Stimulated activated CD8-positive, alpha-beta memory T cell treated with anti-CD3 and anti-CD28 coated beads, Interleukin-4, amount 100 ng/mL, for 4 hours (primary cell): ENCODE data around the gene MTLN.
A peak's percentile ranks its signal among the peaks of the same experiment; 100 is the strongest.
"Not testable (repeated sequence)": the region's sequence is repeated elsewhere in the genome, so short reads cannot be mapped to it uniquely, and the experiment has no call there.

Experiments used
- DNase-seq, 2 donors: peaks; one replicate each; pipeline ENCODE4 v3.0.0-alpha.2; 2020; ENCODE audit warnings: low read depth in 2 of 2, low spot score in 1 of 2

The MTLN gene, protein sequence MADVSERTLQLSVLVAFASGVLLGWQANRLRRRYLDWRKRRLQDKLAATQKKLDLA

DNA sequence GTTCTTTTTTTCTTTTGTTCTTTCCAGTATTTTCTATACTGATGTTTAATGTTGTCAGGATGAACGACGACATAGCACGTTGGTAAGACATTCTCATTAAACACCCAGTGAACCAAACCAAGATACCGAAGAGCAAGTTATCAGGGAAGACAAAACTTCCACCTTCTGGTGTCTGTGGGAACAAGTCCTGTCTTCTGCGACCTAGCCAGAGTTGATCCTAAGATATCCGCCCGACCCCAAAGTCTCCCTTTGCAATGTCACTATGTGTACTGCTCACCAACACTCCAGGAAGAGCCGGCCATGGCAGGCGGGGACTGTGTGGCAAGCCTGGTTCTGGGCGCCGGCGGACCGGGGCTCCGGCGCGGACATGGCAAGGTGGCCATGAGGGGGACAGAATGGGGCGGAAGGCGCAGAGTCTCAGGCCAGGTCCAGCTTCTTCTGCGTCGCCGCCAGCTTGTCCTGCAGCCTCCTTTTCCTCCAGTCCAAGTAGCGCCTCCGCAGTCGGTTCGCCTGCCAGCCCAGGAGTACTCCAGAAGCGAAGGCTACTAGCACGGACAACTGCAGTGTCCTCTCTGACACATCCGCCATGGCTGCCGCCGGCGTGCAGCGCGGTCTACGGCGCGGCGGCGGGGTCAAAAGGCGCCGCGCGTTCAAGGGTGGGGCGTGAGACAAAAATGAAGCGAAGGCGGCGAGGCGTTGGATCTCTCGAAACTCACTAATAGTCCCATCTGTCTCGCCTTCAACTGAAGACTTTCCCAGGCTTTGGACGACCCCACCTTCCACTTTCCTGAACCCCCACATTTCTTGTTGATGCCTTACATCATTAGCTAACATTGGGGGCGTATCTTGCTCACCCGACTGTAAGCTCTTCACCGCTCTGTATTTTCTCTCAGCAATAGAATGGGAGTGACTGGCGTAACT, at the start of gene MTLN:
Gene MTLN, minus strand, starts transcription at position 610 of the 921 bp plus-strand sequence. Its CDS starts 22 bp downstream, at position 588.
- DNase-seq = peak; percentile 3 to 36

DNA sequence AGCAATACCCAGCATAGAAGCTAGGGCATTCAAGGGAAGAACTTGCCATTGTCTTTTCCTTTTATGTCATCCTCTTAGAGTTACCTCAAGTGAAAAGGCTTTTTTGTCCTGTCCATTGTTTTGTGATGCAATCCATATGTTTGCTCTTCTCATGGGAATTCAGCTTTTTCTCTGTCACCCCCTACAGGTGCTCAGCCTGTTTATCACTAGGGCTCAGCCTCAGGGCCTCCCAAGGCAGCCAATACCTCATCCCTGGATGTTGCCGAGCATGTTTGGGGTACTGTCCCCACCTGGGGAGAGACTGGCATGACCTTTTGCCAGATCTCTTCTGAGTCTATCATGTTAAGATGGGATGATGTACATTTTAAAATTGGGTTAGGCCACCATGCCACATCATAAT, 49.6 kb upstream of the MTLN start:
- not testable (repeated sequence) for DNase-seq

DNA sequence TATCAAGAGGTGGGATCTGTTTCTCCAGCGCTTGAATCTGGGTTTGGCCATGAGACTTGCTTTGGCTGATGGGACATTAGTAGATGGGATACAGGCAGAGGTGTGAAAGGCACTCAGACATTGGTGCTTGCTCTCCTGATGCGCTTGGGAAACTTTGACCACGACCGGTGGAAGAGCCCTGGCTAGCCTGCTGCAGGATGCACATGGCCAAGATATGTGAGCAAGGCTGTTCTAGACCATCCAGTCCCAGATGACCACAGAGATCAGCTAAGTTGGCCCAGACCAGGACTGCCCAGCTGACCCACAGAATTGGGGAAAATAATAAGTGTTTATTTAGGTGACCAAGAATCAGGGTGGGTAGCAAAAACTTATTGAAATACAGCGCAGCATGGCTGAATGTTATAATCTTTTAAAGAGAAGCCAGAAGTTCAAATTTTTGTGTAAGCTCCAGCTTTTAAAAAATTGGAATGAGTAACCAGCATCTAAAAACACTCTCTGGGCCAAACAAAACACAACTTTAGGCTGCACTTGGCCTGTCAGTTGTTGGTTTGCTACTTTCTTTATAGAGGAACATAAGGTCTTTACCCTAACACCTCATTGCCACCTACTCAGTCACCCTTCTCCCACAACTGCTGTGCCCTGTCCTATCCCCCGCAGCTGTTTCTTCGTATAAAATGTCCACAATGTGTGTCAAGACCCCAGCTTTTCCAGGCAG, 35.9 kb upstream of the MTLN start:
- DNase-seq = not testable (repeated sequence)

DNA sequence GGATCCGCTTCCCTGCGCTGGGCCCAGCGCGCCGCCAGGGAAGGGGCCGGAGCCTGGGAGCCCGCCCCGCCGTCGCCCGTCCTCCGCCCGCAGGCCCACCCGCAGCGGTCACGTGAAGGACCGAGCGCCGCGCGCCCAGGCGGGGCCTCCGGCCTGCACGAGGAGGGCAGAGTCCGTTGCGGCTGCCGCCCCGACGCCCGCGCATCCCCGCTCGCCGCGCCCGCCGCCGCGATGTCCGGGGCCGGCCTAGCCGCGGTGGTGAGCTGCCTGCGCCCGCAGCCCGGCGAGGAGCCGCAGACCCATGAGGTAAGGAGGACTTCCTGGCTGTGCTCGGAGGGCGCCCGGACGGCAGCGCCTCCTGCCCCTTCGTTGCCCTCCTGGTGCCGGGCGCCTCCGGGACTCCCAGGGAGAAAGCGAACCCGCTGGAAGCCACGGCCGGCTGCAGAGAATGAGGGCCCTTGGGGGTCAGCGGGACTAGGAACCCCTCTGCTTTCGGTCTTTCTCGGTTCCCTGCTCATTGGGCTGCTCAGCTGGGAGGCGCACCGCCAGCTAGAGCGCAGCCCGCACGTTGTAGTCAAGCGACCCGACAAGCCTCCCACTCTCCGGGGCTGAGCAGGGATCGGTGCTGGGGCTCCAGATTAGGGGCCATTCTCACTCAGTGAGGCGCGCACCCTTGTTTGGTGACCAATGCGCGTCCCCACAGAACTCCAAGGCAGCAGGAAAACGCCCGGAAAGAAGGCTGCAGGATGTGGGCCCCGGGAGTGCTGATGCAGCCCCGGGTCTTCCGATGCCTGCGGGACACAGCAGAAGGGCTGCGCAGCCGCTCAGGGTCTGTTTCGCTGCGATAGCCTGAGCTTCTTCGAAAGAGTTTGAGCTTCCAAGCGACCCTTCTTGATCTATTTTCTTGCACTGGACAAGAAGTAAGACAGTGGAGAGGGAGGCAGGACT, 33.4 kb upstream of the MTLN start:
- DNase-seq = not testable (repeated sequence)

DNA sequence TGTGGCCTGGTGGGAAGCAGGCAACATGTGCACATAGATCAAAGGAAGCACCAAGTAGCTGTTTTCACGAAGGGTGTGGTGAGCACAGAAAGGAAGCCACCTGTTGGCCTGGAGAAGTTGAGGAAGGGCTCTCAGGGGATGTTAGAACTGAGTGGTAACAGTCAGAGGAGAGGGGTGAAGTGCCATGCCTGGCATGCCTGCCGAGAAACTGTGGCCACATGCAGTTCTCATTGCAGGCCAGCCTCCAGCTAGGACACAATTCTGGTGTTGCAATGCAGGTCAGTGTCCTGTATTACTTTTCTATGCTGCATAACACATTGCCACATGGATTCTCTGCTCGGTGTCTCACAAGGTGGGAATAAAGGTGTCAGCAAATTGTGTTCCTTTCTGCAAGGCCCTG, 30.9 kb upstream of the MTLN start:
- DNase-seq = not testable (repeated sequence)

DNA sequence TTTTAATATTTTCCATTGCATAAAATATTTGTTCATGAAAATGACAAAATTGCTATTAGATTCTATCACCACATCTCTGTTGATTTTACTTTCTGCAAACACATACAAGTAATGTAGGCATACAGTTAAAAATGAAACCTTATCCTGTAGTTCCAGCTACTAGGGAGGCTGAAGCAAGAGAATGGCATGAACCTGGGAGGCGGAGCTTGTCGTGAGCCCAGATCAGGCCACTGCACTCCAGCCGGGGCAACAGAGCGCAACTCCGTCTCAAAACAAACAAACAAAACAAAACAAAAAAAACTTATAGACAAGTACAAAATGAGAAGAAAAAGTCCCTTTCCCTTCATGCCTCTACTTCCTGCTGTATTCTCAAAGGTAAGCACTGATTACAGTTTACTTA, 22.2 kb upstream of the MTLN start:
- DNase-seq = not testable (repeated sequence)

DNA sequence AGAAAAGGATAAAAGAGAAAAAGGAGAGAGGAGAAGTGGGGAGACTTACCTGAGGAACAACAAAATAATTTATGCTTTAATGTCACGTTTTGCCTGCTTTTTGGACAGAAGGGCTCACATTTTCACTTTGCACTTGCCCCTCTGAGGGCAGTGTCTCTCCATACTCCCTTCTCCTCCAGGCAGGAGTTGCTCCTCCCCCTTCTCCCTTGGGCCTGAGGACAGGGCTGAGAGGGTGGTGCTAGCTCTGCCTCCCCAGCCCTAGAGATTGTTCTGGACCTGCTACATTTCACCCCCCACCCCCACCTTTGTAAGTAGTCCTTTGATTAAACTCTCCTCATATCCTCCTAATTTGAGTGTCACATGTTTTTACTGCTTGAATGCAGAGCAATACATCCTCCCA, 17.5 kb upstream of the MTLN start:
- not testable (repeated sequence) for DNase-seq

DNA sequence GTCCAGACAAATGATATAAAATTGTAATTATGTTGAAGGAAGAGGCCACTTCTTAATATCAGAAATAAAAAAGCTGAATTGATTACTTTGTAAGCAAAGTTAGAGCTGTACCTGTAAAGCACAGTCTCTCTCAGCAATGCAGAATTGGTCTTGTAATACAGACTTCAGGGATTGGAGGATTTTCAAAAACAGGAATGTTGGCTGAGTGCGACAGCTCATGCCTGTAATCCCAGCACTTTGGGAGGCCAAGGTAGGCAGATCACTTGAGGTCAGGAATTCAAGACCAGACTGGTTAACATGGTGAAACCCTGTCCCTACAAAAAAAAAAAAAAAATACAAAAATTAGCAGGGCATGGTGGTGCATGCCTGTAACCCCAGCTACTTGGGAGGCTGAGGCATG, 10.3 kb upstream of the MTLN start:
- not testable (repeated sequence) for DNase-seq

DNA sequence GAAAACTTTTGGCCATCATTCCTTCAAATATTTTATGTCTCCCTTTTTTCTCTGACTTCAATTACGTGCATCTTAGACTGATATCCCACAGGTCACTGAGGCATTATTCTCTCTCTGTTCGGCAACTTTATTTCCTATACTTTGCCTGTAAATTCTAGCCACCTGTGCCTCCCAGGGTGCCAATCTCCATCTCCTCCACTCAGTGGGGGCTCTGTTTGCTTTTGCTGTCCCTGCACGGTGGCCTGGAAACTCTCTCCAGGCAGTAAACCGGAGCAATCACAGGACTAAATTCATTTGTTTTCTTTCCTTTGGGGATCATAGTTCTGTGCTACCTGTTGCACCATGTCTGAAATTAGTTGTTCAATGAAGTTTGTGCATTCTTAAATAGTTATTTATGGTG, 9.6 kb upstream of the MTLN start:
- no peak for DNase-seq

DNA sequence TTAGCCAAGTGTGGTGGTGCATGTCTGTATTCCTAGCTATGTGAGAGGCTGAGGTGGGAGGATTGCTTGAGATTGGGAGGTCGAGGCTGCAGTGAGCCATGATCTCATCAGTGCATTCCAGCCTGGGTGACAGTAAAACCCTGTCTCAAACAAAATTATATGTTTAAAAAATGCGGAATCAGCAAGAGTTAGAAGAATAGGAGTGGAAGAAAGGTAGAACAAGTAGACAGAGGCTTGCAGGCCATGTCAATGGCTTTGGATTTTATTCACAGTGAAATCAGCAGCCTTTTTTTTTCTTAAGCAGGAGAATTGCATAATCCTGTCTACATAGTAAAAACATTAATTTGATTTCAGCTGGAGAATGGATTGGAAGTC, 7.8 kb upstream of the MTLN start:
- no peak for DNase-seq

DNA sequence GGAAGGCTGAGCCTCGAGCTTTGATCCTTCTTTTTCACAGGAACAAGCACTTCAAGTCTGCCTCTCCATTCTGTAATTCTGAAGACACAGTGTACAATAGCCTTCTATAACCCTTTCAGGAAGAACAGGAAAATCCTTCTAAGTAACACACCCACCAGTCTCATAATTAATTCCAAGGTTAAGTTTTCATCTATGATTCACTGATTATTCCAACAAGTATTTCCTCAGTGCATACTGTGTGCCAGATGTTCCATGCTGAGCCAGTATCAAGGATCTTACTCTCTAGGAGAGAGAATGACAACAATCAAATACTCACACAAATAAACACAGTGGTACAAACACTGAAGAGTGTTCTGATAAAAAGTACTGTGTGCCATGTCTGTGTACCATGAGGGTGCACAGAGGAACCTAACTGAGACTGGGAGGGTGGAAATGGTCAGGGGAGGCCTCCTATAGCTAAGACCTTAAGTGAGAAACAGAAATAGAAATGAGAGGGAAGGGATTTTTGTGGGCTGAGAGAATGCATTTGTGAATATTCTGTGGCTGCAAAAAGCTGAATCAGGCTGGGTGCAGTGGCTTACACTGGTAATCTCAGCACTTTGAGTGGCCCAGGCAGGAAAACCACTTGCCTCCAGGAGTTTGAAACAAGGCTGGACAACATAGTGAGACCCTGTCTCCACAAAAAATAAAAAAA, 7.3 kb upstream of the MTLN start:
- no peak for DNase-seq

DNA sequence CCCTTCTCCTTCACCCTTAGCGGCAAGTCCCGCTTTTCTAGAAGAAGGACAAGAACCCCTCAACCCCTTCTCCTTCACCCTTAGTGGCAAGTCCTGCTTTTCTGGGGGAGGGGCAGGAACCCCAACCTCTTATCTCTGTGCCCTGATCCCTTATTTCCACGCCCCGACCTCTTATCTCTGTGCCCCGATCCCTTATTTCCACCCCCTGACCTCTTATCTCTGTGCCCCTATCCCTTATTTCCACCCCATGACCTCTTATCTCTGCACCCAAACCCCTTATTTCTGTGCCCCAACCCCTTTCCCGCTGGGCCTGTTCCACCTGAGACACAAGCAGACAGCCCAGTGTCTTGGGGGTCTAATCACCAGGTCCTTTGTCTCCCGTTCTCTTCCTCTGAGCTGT, 6.5 kb upstream of the MTLN start:
- not testable (repeated sequence) for DNase-seq

DNA sequence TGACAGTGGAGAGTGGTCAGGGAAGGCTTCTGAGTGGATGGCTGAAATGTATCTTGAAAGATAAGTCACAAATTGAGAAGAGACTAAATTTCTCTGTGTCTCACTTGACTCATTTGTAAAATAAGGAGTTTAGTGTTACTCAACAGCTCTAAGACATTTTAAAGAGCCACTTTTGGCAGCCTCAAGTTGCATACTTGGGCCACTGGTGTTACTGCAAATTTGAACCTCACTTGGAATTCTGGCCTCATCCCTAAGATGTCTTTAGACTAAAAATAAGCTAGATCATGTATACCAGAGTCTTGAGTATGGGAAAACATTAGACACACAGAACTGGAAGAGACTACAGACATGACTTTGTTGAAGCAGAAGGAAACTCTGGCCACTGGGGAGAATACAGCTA, 4.5 kb upstream of the MTLN start:
- no peak for DNase-seq

DNA sequence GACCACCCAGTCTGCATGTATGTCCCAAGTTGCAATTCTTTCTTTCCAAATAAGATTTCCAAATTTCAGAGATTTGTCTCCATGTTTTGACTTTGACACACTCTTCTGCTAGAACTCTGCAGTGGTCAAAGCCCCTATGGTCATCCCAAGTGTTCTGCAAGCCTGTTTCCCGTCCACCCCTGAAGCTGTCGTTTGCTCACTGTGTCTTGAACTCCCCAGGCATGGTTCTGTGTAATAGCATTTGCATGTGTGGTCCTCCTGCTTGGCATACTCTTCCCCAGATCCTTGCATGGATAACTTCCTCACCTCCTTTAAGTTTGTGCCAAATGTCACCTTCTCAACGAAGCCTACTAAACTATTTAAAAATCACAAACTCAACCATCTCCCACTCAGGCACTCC, 3.9 kb upstream of the MTLN start:
- no peak for DNase-seq

DNA sequence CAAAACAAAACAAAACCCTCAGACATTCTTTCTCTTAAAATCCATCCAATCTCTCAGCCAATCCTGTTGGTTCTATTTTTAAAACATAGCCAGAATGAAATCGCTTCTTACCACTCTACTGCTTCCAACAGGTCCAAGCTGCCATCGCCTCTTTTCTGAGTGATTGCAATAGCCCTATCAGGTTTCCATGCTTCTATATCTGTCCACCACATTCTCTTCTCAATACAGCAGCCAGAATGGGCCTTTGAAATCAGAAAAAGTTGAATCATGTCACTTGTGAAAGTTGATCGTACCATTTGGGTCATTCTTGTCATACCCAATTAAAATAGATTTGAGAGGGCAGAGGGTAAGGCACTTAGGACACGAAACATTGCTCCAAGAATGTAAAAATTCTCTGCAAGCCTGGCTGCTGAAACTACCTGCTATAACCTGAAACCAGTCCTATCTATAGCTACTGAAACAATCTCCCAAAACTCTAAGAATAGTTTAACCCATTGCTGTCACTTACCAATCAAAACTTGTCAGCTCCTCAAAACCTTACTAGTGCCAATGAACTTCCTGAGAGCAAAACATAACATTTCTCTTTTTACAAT, 3.3 kb upstream of the MTLN start:
- DNase-seq = no peak

DNA sequence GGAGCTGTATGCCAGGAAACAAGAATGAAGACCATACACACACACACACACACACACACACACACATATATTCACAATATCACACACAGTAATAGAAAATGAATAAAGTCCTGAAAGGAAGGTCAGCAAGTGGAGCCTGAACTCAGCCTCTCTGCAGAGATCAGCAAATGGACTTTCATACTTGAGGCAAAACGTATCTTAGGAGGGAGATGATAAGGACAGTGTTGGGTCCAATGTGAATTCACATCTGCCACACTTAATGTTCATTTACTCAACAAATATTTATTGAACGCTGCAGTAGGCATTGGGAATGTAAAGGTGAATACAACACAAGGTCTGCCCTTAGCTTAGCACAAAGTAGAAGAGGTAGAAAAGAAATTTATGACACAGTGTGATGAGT, 2.7 kb upstream of the MTLN start:
- no peak for DNase-seq

DNA sequence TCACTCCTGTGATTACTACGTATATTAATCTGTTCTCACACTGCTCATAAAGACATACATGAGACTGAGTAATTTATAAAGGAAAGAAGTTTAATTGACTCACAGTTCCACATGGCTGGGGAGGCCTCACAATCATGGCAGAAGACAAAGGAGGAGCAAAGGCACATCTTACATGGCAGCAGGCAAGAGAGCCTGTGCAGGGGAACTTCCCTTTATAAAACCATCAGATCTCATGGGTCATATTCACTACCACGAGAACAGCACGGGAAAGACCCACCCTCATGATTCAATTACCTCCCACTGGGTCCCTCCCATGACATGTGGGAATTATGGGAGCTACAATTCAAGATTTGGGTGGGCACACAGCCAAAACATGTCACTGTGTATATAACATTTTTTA, 1.2 kb upstream of the MTLN start:
- not testable (repeated sequence) for DNase-seq

DNA sequence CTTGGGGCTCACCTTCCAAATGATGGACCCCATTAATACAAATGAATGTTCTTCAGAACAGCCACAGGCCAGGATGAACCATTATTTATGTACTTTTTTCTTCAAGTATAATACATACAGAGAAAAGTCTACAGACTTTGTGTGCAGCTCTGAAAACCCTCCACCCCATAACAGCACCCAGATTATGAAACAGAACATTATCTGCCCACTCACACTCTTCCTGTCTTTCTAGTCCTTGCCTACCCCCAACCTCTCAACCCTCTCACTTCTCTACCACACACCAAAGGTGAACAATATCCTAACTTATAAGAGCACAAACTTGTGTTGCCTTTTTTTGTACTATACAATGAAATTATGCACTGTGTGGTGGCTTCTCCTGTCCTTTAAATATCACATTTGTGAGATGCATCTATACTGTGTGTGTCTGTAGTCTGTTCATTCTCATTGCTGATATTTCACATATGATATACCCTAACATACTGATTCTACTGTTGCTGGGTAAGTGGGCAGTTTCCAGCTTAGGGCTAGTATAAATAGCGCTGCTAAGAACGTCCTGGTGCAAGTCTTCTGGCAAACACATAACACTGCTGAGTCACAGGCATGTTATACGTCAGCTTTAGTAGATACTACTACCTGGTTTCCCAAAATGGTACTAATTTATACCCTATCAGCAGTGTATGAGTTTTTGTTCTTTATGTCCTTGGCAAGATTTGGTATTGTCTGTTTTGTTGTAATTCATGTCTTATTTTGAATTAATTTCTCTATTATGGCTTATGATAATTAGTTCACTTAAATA, 6.5 kb downstream of the MTLN start:
- DNase-seq = no peak
